HL-60 (cell line): ENCODE results near the gene ZNF814.

Experiments
- DNase-seq, 2 experiments: peaks; one replicate each; pipeline ENCODE4 v3.0.0-alpha.2; 2010 to 2020; ENCODE audit warnings: low read depth in 1 of 2, low spot score in 1 of 2
- H3K27ac ChIP-seq: fragments of 250-450 bp; sonication (Bioruptor Pico); replicated peaks from 2 replicates; pipeline ENCODE4 v1.5.1; 2020; ENCODE audit warnings: mild to moderate bottlenecking, moderate library complexity
- H3K27me3 ChIP-seq: fragments of 250-450 bp; sonication (Bioruptor Pico); 2 replicates; pipeline ENCODE4 v1.5.1; 2021; ENCODE audit warnings: mild to moderate bottlenecking, moderate library complexity; ENCODE audit not compliant: insufficient read depth, poor library complexity, severe bottlenecking
- H3K4me3 ChIP-seq: replicated peaks from 2 replicates; pipeline ENCODE4 v1.5.1; 2011; ENCODE audit warnings: mild to moderate bottlenecking, control low read depth, low read length; ENCODE audit not compliant: insufficient read depth
- CTCF ChIP-seq: IDR thresholded peaks from one replicate; pipeline ENCODE4 v1.5.1; 2011; ENCODE audit warnings: low read length, control low read depth, inconsistent platforms; ENCODE audit not compliant: insufficient read depth
- GABPA ChIP-seq: IDR thresholded peaks from 2 replicates; pipeline ENCODE4 v1.6.1; 2012; ENCODE audit warnings: low read depth
- POLR2AphosphoS5 ChIP-seq: IDR thresholded peaks from 2 replicates; pipeline ENCODE4 v1.6.1; 2012; ENCODE audit warnings: low read depth
- REST ChIP-seq: IDR thresholded peaks from 2 replicates; pipeline ENCODE4 v1.6.1; 2012; ENCODE audit warnings: low read depth; ENCODE audit not compliant: insufficient replicate concordance
- SPI1 ChIP-seq: IDR thresholded peaks from 2 replicates; pipeline ENCODE4 v1.6.1; 2012; ENCODE audit warnings: low read depth, mild to moderate bottlenecking, borderline replicate concordance

ZNF814 gene

GRCh38 chr19:57819475-57820148 lies 69.2 kb downstream of the ZNF814 start:
- Histone ChIP-seq H3K4me3 (peak overlapping the region; percentile 99), H3K27ac (peak overlapping the region; percentile 84), H3K27me3 (no peaks in the 10 kb centered on the region)
- DNase-seq, result peak; percentile 92 to 93
- TF ChIP-seq POLR2AphosphoS5 (peak; percentile 93), GABPA (peak; percentile 93), CTCF (no peak), SPI1 (no peak), REST (peak; percentile 57)

GRCh38 chr19:57818378-57818777 lies 70.5 kb downstream of the ZNF814 start:
- DNase-seq, result no peak
- Histone ChIP-seq H3K27ac (peak overlapping the region; percentile 84), H3K27me3 (no peaks in the 10 kb centered on the region), H3K4me3 (no peak overlapping the region)
- TF ChIP-seq CTCF, result no peak
- TF ChIP-seq REST, result no peak
- no peak for TF ChIP-seq POLR2AphosphoS5
- TF ChIP-seq GABPA, result no peak
- TF ChIP-seq SPI1, result no peak

- TF ChIP-seq REST, result no peak
- TF ChIP-seq SPI1, result no peak
- no peak overlapping the region for H3K4me3 ChIP-seq
- DNase-seq, result no peak
- H3K27ac ChIP-seq, result no peak overlapping the region
- no peaks in the 10 kb centered on the region for H3K27me3 ChIP-seq
Observed at GRCh38 chr19:57817976-57818375, 70.9 kb downstream of the ZNF814 start.
